Kidney (tissue), 14 donors: ENCODE data around the gene TRAIP. TPM values are rescaled to one million over a fixed set of nuclear protein-coding genes. Genes with fewer than 3 reads are reported as not detected.

ENCODE experiments used
- DNase-seq, 5 donors: peaks; one replicate each; pipeline ENCODE4 v3.0.0-alpha.2; 2013 to 2020
- FAIRE-seq: peaks from 2 replicates; lab custom pipeline; 2012; peaks lifted over from hg19 to GRCh38; lab: Jason Lieb, UNC
- H3K27ac ChIP-seq, 2 donors: one replicate each; pipeline ENCODE4 v1.7.0; 2013; ENCODE audit warnings: low read depth in 2 of 2, low read length in 2 of 2, inconsistent platforms in 1 of 2
- H3K27me3 ChIP-seq: one replicate; pipeline ENCODE4 v1.7.1; 2013; ENCODE audit warnings: low read length, inconsistent platforms; ENCODE audit not compliant: control insufficient read depth, insufficient read depth
- H3K36me3 ChIP-seq, 3 donors: one replicate each; pipeline versions ENCODE4 v1.7.0 to v1.7.1; 2013; ENCODE audit warnings: low read length in 3 of 3, control low read depth in 1 of 3, inconsistent platforms in 1 of 3; ENCODE audit not compliant: insufficient read depth in 3 of 3, control insufficient read depth in 2 of 3
- H3K4me1 ChIP-seq, 3 donors: one replicate each; pipeline versions ENCODE4 v1.7.0 to v1.7.1; 2013; ENCODE audit warnings: low read length in 3 of 3, inconsistent platforms in 1 of 3, low read depth in 1 of 3; ENCODE audit not compliant: control insufficient read depth in 2 of 3, insufficient read depth in 2 of 3
- H3K4me3 ChIP-seq, 3 donors: one replicate each; pipeline versions ENCODE4 v1.7.0 to v1.8.1; 2013; ENCODE audit warnings: low read length in 3 of 3, control low read depth in 1 of 3, inconsistent platforms in 1 of 3
- H3K9ac ChIP-seq, 3 donors: one replicate each; pipeline versions ENCODE4 v1.7.0 to v1.7.1; 2013; ENCODE audit warnings: low read length in 3 of 3, control low read depth in 1 of 3, inconsistent platforms in 1 of 3
- H3K9me3 ChIP-seq, 3 donors: one replicate each; pipeline versions ENCODE4 v1.7.0 to v1.7.1; 2013; ENCODE audit warnings: low read length in 3 of 3, control low read depth in 1 of 3, inconsistent platforms in 1 of 3; ENCODE audit not compliant: control insufficient read depth in 2 of 3, insufficient read depth in 1 of 3
- CTCF ChIP-seq: IDR thresholded peaks from 3 replicates; pipeline ENCODE4 v1.5.1; 2012; ENCODE audit warnings: mild to moderate bottlenecking, moderate library complexity, borderline replicate concordance; ENCODE audit not compliant: insufficient read depth; ENCODE audit errors: extremely low read depth
- intact Hi-C: fragments of 100-400 bp; cut with DNase I; formaldehyde crosslinking; loops from one replicate; pipeline ENCODE4 v1.11.1; 2022
- polyA plus RNA-seq: library from polyadenylated mRNA; stranded (reverse); fragments of 350-450 nt; fragmentation: Illumina TruSeq; extraction: RNeasy Lipid Tissue Mini Kit (QIAGEN cat#74804); gene quantifications from one replicate; pipeline ENCODE4 v1.2.3, GENCODE V29; 2014; ENCODE audit warnings: low read depth, low replicate concordance; ENCODE audit not compliant: insufficient read depth
- total RNA-seq: library from RNA; stranded (reverse); fragmentation: NEBNext Ultra II Directional; extraction: Animal tissue kit (Norgen Biotek cat#: 25700); gene quantifications from one replicate; pipeline ENCODE4 v1.2.1, GENCODE V29; 2021
- donor health status: control.
- donor health status: control.
- donor health status: control.
- donor health status: control.
- donor health status: control.
- donor health status: DM: yes; HTN: yes; CAD: no.
- donor health status: Normal renal cell carcinoma (clear cell type).

TRAIP gene
- total and polyA plus RNA-seq, 2 donors from 2014 or later: 0.71 to 1.9 TPM

GRCh38 chr3:49812916-49813496 lies 43.4 kb downstream of the TRAIP start:
- H3K36me3 ChIP-seq: peaks cover 0 to 13% (median 6%) of the 10 kb centered on the region in 3 donors
- FAIRE-seq (no peak), DNase-seq (no peak)
- no peak for TF ChIP-seq CTCF
- intact Hi-C loops: no loop called here
- H3K9me3 ChIP-seq: no peaks in the 10 kb centered on the region
- H3K27ac ChIP-seq: peak overlapping the region; percentile 63 to 85
- no peaks in the 10 kb centered on the region for H3K27me3 ChIP-seq
- H3K4me1 ChIP-seq: peaks cover 0 to 34% (median 7%) of the 10 kb centered on the region in 3 donors
- peak overlapping the region; percentile 49 to 79 (median 66) for H3K4me3 ChIP-seq
- H3K9ac ChIP-seq: peak overlapping the region; percentile 7 to 91 (median 83)

GRCh38 chr3:49807431-49808114 lies 48.8 kb downstream of the TRAIP start:
- no peak overlapping the region for H3K4me3 ChIP-seq
- DNase-seq (peak in 4 of 5 donors; percentile 65 to 89 (median 67)), FAIRE-seq (no peak)
- H3K9ac ChIP-seq: no peak overlapping the region
- TF ChIP-seq CTCF: no peak
- intact Hi-C loops: no loop called here
- H3K4me1 ChIP-seq: peaks cover 4 to 63% (median 4%) of the 10 kb centered on the region in 3 donors
- no peaks in the 10 kb centered on the region for H3K27me3 ChIP-seq
- H3K36me3 ChIP-seq: peaks cover 0 to 13% (median 6%) of the 10 kb centered on the region in 3 donors
- H3K27ac ChIP-seq: peak overlapping the region in 1 of 2 donors; percentile 57
- H3K9me3 ChIP-seq: no peaks in the 10 kb centered on the region

GRCh38 chr3:49806850-49807249 lies 49.5 kb downstream of the TRAIP start:
- no peak for FAIRE-seq
- Histone ChIP-seq H3K27me3 (no peaks in the 10 kb centered on the region), H3K27ac (no peak overlapping the region), H3K9me3 (no peaks in the 10 kb centered on the region), H3K9ac (no peak overlapping the region), H3K36me3 (peaks cover 0 to 13% (median 4%) of the 10 kb centered on the region in 3 donors), H3K4me3 (no peak overlapping the region), H3K4me1 (peaks cover 4 to 59% (median 4%) of the 10 kb centered on the region in 3 donors)
- intact Hi-C loops: no loop called here
- TF ChIP-seq CTCF: no peak
- DNase-seq: no peak
